Chondrocyte (in vitro differentiated cells): ENCODE data around the gene CUL2. TPM values are rescaled to one million over a fixed set of nuclear protein-coding genes. Genes with fewer than 3 reads are reported as not detected.

ENCODE experiments used
- DNase-seq: peaks from one replicate; pipeline ENCODE4 v3.0.0; 2021; ENCODE audit warnings: mixed read lengths, low spot score
- H3K27ac Mint-ChIP-seq: one replicate; pipeline ENCODE4 v1.8.0; 2021; ENCODE audit warnings: mild to moderate bottlenecking, moderate library complexity, mixed read lengths; ENCODE audit not compliant: unreplicated experiment
- H3K27me3 Mint-ChIP-seq: 2 replicates; pipeline ENCODE4 v1.8.0; 2021; ENCODE audit warnings: low read depth, mixed read lengths
- H3K36me3 Mint-ChIP-seq: 2 replicates; pipeline ENCODE4 v1.8.0; 2021; ENCODE audit warnings: low read depth, mixed read lengths
- H3K4me1 Mint-ChIP-seq: 2 replicates; pipeline ENCODE4 v1.8.0; 2021; ENCODE audit warnings: low read depth, mild to moderate bottlenecking, mixed read lengths
- H3K4me3 Mint-ChIP-seq: one replicate; pipeline ENCODE4 v1.8.0; 2021; ENCODE audit warnings: mild to moderate bottlenecking, moderate library complexity, mixed read lengths; ENCODE audit not compliant: unreplicated experiment
- H3K9me3 Mint-ChIP-seq: 2 replicates; pipeline ENCODE4 v1.8.0; 2021; ENCODE audit warnings: low read depth, mixed read lengths
- CTCF ChIP-seq: fragments of 200-600 bp; sonication (generic); IDR thresholded peaks from 2 replicates; pipeline ENCODE4 v1.5.0; 2021; ENCODE audit warnings: antibody characterized with exemption, mild to moderate bottlenecking, moderate library complexity
- microRNA-seq: library from miRNA; unstranded; fragments of <30 nt; microRNA quantifications from one replicate; pipeline ENCODE4 v1.2.0, GENCODE V29; 2020; ENCODE audit warnings: borderline number of aligned reads
- total RNA-seq: library from RNA; stranded (reverse); gene quantifications from 3 replicates; pipeline ENCODE4 v1.2.1, GENCODE V29; 2021

Gene CUL2
- total RNA-seq, 1 donor from 2014 or later, result 32.8 TPM

- DNase-seq, result no peak
- TF ChIP-seq CTCF, result no peak
- H3K36me3 Mint-ChIP-seq, result no peaks in the 10 kb centered on the region
- no peak overlapping the region for H3K27ac Mint-ChIP-seq
- peaks cover 2% of the 10 kb centered on the region for H3K27me3 Mint-ChIP-seq
- H3K9me3 Mint-ChIP-seq, result no peaks in the 10 kb centered on the region
- no peak overlapping the region for H3K4me3 Mint-ChIP-seq
- peaks cover 8% of the 10 kb centered on the region for H3K4me1 Mint-ChIP-seq
Measured at GRCh38 chr10:34959786-34960185, 130.4 kb downstream of the CUL2 start.

GRCh38 chr10:34959321-34959720 is 130.8 kb downstream of the CUL2 start:
- Mint-ChIP-seq H3K36me3 (no peaks in the 10 kb centered on the region), H3K4me3 (no peak overlapping the region), H3K27me3 (peaks cover 2% of the 10 kb centered on the region), H3K9me3 (no peaks in the 10 kb centered on the region), H3K27ac (no peak overlapping the region), H3K4me1 (peaks cover 8% of the 10 kb centered on the region)
- no peak for DNase-seq
- TF ChIP-seq CTCF, result no peak

Small RNA genes within 50 kb of the gene (microRNA-seq; reads per million reads assigned to microRNA genes)
- 5.5 reads per million, percentile 4 among the genes with 10 or more reads in this experiment for gene MIR3611

Other genes with a start within 250 kb of the CUL2 start
- 21.6 to 25.5 TPM (median 23.4 TPM) in 3 replicates for gene CREM, start 36.5 kb upstream of the CUL2 start, total RNA-seq
- gene CCNY, start 246.2 kb upstream of the CUL2 start, total RNA-seq, result 68.7 to 76.0 TPM (median 74.6 TPM) in 3 replicates